OCI-LY7 (cell line): ENCODE measurements around the gene NOS2.

Source experiments
- EZH2phosphoT487 ChIP-seq: fragments of 200-600 bp; sonication (generic); IDR thresholded peaks from 2 replicates; pipeline ENCODE4 v1.6.1; 2018; ENCODE audit warnings: low read depth, borderline replicate concordance, mild to moderate bottlenecking, mixed run types, antibody characterized with exemption, low read length, moderate library complexity, mixed read lengths
- TF ChIP-seq, protein P1 (sequence below): fragments of 200-600 bp; sonication (generic); conservative IDR thresholded peaks from 2 replicates; pipeline ENCODE4 v1.5.1; 2014; ENCODE audit warnings: mild to moderate bottlenecking, antibody characterized with exemption, low read length, moderate library complexity, mixed read lengths

DNA sequence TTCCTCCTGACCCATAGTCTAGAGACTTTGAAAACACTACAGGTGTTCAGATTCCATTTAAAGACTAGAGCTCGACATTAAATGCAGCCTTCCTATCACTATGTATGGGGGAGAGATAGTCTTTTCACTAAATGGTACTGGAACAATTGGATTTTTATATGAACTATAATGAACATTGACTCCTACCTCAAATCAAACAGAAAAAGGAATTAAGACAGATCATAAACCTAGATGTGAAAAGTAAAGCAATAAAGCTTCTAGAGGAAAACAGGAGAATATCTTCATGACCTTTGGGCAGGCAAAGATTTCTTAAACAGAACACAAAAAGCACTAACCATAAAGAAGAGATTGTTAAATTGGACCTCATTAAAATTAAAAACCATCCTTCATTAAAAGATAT is 18.8 kb upstream of the NOS2 start:
- TF ChIP-seq, protein P1, sequence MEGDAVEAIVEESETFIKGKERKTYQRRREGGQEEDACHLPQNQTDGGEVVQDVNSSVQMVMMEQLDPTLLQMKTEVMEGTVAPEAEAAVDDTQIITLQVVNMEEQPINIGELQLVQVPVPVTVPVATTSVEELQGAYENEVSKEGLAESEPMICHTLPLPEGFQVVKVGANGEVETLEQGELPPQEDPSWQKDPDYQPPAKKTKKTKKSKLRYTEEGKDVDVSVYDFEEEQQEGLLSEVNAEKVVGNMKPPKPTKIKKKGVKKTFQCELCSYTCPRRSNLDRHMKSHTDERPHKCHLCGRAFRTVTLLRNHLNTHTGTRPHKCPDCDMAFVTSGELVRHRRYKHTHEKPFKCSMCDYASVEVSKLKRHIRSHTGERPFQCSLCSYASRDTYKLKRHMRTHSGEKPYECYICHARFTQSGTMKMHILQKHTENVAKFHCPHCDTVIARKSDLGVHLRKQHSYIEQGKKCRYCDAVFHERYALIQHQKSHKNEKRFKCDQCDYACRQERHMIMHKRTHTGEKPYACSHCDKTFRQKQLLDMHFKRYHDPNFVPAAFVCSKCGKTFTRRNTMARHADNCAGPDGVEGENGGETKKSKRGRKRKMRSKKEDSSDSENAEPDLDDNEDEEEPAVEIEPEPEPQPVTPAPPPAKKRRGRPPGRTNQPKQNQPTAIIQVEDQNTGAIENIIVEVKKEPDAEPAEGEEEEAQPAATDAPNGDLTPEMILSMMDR: no peak
- no peak for TF ChIP-seq EZH2phosphoT487
